Stimulated activated CD4-positive, alpha-beta T cell treated with anti-CD3 and anti-CD28 coated beads, Interleukin-12 subunit alpha, Interleukin-12 subunit beta, amount 100 ng/mL, for 48 hours (primary cell): ENCODE results near the gene ADGRF5.

Experiments
- DNase-seq, 3 donors: peaks; one replicate each; pipeline ENCODE4 v3.0.0-alpha.2; 2020; ENCODE audit warnings: low read depth in 2 of 3, low spot score in 1 of 3

Gene ADGRF5

DNA sequence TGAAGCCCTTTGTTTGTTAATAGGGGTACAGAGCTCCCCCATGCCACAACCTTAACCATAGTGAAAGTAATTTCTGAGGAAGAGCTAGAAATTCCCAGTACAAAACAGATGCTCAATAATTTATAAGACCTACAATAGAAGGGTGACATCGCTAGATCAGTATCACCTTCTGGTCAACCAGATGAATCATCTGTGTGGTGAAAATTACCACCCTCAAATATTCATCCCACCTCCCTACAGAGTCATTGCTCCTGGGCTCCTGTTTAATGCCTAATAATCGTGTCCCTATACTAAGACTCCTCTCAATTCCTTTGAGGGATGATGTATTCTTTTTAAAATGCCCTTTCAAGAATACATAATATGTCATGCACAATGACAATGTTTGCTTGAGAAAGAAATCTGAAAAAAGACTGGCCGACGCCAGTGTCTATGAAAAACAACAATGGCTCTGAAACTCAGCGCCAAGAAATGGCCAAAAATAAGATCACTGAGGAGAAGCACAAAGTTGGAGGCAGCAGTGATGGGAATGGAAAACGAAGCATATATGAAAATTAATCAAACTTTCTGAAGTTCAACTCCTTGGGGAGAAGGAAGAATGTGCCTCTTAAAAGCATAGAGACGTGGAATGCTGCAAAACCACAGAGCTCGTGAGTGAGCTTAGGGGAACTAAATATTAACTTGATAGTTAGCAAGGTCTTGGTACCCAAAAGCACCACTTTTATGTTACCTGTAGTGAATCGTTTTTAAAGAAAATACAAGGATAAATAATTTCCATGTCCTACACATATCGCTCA is 11.0 kb upstream of the ADGRF5 start:
- DNase-seq, result no peak

DNA sequence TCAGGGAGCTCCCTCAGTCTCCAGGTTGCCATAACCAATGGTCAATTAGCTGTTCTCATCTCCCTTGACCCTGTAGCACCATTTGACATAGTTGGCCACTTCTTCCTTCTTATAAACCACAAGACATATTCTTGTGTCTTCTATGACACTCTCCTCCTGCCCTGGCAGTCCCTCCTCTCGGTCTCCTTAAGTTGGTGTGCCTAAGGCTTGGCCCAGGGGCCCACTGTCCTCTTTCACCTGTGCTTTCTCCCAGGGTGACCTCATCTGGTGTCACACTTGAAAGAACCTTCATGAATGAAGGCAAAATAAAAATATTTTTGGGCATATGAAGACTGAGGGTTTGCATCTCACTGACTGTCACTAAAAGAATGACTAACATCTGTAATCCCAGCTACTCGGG is 9.7 kb upstream of the ADGRF5 start:
- DNase-seq, result no peak

DNA sequence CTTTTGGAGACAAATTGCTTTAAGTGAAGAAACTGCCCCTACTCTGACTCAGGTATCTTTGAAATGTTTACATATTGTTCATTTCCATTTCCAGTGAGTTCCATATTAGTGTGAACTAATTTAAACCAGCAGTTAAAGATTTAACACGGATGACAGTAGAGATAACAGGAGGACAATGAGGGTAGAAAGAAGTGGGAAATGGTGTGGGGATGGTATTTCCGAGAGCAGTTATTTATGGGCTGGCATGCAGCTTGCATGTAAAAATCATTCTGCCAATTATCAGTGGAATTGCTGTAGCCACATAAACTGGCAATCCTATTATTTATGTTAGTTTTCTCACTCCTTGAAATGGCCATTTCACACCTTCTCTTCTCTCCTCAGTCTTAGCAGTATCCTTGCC is 8.6 kb upstream of the ADGRF5 start:
- no peak for DNase-seq

DNA sequence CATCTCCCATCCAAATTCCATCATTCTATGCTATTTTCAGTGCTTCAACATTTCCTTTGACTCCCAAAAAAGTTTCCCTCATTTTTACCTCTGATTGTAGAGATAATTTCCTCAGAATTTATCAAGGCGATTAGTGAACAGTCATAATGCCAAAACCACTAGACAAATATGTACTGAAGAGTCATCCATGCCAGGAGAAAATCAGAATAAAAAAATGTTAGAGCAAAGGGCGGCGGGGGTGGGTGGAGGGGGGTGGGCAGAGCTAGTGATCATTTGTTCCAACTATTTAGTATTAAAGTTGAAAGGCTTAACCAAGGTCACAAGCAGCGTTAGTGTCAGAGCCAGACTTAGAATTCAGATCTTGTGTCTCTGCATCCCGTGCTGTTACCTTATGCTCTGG is 5.3 kb upstream of the ADGRF5 start:
- DNase-seq, result no peak

DNA sequence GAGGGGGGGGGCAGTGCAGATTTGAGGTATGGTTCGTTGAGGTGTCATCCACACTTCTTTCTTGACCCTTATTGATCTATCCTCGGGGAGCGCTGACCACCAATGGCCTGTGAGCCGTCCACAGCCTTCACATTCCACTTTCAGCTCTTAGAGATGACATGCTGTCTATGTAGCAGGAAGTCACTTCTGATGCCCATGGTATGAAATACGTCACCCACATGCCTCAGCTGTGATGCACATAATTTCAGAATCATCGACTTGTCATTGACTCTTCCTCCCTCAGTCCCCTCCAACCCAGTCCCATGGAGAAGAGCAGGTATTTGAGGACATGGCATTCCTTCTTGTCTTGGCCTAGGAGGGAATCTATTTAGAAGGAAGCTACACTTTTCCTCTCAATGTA is 4.7 kb upstream of the ADGRF5 start:
- no peak for DNase-seq

DNA sequence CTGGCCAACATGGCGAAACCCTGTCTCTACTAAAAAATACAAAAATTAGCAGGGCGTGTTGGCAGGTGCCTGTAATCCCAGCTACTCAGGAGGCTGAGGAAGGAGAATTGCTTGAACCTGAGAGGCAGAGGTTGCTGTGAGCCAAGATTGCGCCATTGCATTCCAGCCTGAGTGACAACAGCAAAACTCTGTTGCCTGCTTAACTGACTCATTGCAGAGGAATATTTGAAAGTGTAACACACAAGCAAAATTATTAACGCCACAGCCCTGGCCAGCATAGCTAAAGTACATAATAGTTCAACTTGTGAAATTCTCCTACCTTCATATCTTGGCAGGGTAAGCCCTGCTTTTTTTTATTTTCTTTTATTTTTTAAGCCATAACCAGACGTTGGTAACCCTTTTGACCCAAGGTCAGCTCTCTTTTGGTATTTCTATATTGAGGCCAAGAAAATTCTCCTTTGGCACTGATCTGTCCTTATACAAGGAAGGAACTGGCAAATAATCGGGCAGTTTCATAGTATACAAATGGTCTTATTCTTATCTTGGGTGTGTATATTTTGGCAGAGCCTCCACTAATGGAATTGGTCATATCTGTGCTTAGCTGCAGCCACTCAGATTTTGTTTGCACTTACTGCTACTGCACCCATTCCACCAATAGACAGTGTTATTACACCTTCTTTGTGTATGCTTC is 4.0 kb upstream of the ADGRF5 start:
- no peak for DNase-seq

DNA sequence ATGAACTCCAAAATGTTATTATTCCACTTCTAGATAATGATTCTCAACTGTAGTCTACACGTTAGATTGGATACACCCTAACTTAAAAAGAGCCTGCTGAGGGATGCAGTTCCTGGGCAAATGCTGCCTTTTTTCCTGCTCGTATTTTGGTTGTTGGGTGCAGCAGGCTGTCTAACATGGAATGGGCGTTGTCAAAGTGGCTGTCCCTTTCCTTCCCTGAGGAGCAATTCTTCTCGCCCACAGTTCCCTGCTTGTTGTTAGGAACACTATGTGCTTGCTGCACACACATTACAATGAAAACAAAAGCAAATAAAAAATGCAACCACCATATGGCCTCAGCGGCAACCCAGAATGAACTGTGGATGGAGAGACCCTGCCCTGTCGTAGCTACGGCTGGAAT is 1.7 kb upstream of the ADGRF5 start:
- no peak for DNase-seq

GRCh38 chr6:46921059-46921458 is 679 bp downstream of the ADGRF5 start:
- DNase-seq, result no peak

- DNase-seq, result no peak
These were observed 2.9 kb downstream of the ADGRF5 start for GRCh38 chr6:46918806-46919205.

DNA sequence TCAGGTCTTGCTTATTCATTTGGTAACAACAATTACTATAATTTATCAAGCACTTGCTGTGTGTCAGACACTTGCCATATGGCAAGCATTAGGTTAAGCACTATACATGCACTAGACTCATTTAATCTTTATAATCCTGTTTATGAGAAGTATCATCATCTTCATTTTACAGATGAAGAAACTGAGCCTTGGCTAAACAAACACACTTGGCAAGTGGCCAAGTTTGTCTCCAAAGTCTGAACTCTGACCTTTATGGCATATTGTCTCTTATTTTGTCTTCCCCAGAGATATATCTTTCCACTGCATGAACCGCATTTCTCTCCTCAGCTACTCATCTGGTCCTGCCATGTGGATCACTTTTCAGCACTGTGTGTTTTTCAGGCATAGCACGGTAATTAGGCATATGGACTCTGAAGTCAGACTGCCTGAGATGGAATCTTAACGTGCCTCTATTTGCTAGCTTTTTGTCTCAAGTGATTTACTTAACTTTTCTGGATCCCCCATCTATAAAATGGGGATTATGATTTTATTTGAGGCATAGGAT is 4.7 kb downstream of the ADGRF5 start:
- no peak for DNase-seq

DNA sequence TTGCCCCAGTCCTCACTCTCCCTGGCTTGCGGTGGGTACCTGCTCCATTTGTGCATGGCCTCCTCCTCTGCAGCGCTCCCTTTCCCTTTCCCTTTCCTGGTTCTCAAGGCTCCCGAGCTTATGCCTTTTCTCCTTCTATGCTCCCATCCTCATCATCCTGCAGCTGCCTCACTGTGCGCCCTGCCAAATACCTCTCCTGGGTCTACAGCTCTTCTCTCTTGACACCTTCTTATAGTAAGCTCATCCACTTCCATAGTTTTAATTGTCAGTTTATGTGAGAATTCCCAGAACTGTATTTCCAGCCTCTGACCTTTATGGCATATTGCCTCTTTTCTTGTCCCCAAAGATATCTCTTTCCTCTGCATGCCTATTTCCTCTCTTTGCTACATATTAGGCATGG is 5.9 kb downstream of the ADGRF5 start:
- DNase-seq, result no peak

GRCh38 chr6:46915380-46915779 is 6.4 kb downstream of the ADGRF5 start:
- DNase-seq, result no peak

DNA sequence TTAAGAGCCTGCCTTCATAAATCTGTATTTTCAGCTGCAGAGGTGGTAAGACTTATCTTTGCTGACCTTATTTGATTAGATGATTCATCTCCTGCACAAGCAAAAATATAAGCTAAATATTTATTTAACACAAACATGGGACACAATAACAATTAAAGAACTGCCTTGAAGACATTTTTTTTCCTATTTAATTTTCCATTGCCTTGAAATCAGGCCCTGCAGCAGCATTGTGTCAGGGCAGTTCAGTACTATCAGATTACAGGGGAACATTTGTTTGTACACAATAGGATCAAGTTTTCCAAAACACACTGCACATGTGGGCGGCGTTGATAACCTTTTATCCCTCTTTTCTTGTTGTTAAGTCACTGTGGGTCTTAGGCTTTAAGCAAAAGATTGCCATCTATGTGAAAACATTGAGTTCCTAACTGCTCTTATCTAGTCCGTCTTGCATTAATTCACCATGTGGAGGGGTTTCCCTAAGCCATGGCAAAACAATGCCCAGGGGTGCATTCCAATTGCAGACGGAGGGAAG is 7.4 kb downstream of the ADGRF5 start:
- no peak for DNase-seq

DNA sequence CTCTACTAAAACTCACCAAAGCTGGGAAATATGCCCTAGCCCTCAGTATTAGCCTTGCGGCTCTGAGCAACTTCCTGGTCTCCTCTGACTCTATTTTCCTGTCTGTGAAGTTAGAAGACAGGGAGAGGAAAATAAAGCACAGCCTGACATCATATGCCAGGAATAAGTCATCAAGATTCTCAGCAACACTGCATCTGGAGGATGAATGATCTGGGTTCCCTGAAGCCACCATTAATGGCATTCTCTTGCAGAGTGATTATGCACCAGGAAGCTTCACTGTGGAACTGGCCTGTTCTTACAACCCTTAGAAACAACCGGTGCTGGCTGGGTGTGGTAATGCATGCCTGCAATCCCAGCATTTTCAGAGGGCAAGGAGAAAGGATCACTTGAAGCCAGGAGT is 12.4 kb downstream of the ADGRF5 start:
- no peak for DNase-seq

- DNase-seq, result no peak
These were observed 15.0 kb downstream of the ADGRF5 start for GRCh38 chr6:46906776-46907175.

GRCh38 chr6:46904117-46904516 is 17.6 kb downstream of the ADGRF5 start:
- DNase-seq, result no peak

DNA sequence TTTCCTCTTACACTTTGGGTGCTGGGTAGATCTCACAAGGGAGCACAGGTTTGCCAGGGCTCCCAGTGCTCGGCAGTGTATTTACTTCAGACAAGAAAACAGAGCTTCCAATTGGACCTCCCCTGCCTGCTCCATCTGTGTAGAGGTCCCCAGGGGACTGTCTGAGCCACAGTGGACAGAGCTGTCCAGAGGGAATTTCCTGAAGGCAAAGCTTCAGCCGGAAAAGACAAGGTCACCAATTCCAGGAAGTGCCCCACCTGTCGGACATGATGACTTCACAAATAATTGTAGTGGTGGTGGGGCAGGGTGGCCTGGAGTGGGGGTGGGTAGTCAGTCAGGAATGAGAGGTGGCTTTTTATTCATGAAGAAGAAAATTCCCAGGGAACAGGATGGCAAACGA is 18.6 kb downstream of the ADGRF5 start:
- DNase-seq, result no peak

DNA sequence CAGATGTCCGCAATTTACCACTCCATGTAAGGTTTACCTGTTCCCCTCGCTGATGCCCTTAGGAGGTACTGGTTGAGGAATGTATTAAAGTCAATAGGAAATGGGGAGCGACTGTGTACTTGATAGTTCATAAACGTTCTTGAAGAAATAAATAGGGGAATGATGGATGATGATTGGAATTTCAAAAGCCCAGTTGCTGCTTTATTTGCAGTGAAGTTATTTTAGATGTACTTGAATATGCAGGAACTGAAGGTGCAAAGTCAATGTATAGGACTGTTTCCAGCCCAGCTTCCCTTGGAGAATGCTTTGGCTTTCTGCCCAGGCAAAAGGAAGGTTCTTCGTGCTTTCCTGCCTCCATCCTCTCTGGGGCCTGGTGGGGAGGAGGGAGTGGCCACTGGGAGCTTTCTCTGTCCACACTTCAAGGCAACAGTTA is 19.8 kb downstream of the ADGRF5 start:
- DNase-seq, result no peak

DNA sequence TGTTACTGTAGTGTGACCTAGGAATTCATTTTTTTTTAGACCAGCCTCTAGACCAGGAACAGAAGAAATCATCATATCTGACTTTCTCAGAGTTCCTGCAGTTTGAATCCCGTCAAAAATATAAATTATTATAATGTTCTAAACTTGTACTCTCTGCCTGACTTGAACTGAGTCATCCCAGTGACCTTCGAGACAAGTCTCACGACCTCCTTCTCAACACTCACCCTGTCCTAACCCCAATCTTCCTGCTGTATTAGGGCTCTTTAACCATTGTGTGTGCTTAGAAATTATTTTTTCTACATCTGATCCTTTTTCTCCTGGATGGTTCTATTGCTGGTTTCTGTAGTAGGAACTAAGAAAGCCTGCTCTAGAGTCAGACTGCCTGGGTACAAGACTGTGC is 21.5 kb downstream of the ADGRF5 start:
- no peak for DNase-seq

GRCh38 chr6:46899659-46900058 is 22.1 kb downstream of the ADGRF5 start:
- no peak for DNase-seq

- DNase-seq, result no peak
These were observed 23.7 kb downstream of the ADGRF5 start for GRCh38 chr6:46898006-46898405.

GRCh38 chr6:46896871-46897270 is 24.9 kb downstream of the ADGRF5 start:
- DNase-seq, result no peak
